GM12892 (cell line): ENCODE data around the gene CLEC16A.

ENCODE experiments used
- DNase-seq: peaks from one replicate; pipeline ENCODE4 v3.0.0; 2011; ENCODE audit not compliant: insufficient read length
- FAIRE-seq: peaks from 2 replicates; lab custom pipeline; 2011; peaks lifted over from hg19 to GRCh38; lab: Jason Lieb, UNC
- POLR2A ChIP-seq: IDR thresholded peaks from 2 replicates; pipeline ENCODE4 v1.6.1; 2011; ENCODE audit warnings: low read depth, low read length, control low read depth
- POLR2AphosphoS5 ChIP-seq: IDR thresholded peaks from 2 replicates; pipeline ENCODE4 v1.6.1; 2011; ENCODE audit warnings: low read depth, low read length, control low read depth
- TAF1 ChIP-seq: IDR thresholded peaks from 2 replicates; pipeline ENCODE4 v1.6.1; 2011; ENCODE audit warnings: low read depth, mild to moderate bottlenecking, control low read depth, low read length, borderline replicate concordance

Gene CLEC16A

GRCh38 chr16:11091021-11091785, 146.8 kb downstream of the CLEC16A start:
- FAIRE-seq (no peak), DNase-seq (no peak)
- no peak for TF ChIP-seq TAF1
- no peak for TF ChIP-seq POLR2AphosphoS5
- TF ChIP-seq POLR2A, result no peak

- DNase-seq (no peak), FAIRE-seq (no peak)
- TF ChIP-seq POLR2A, result no peak
- TF ChIP-seq TAF1, result no peak
- TF ChIP-seq POLR2AphosphoS5, result no peak
Measured at GRCh38 chr16:11092788-11093571, 148.6 kb downstream of the CLEC16A start.

GRCh38 chr16:11093572-11094074, 149.3 kb downstream of the CLEC16A start:
- FAIRE-seq (no peak), DNase-seq (no peak)
- no peak for TF ChIP-seq POLR2A
- no peak for TF ChIP-seq POLR2AphosphoS5
- TF ChIP-seq TAF1, result no peak

- FAIRE-seq, result peak; percentile 83
- TF ChIP-seq POLR2A (no peak), POLR2AphosphoS5 (no peak)
- peak; percentile 68 for DNase-seq
Measured at GRCh38 chr16:11094075-11094856, 149.9 kb downstream of the CLEC16A start.

- no peak for DNase-seq
- TF ChIP-seq POLR2AphosphoS5, result no peak
- TF ChIP-seq POLR2A, result no peak
- TF ChIP-seq TAF1, result no peak
- FAIRE-seq, result no peak
Measured at GRCh38 chr16:11094857-11095565, 150.6 kb downstream of the CLEC16A start.

- FAIRE-seq, result no peak
- no peak for DNase-seq
- no peak for TF ChIP-seq POLR2AphosphoS5
Measured at GRCh38 chr16:11095935-11096334, 151.6 kb downstream of the CLEC16A start.

- no peak for DNase-seq
- FAIRE-seq, result no peak
Measured at GRCh38 chr16:11097094-11097786, 152.9 kb downstream of the CLEC16A start.

DNA sequence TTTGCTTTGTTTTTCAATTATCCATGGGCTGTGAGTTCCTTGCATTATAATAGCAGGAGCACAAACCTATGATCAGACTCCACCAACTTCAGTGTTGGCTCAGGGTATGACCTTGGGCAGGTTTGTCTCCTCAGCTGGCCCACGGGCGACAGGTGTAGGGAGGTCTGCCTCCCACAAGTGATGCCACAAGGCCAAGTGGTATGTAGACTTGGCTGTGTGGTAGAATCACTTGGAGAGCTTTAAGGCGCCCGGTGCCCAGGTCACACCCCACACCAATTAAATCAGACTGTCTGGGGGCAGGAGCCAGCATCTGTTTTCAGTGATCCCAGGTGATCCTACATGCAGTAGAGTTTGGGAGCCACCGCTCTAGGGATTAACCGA, 153.4 kb downstream of the CLEC16A start:
- no peak for TF ChIP-seq TAF1
- no peak for TF ChIP-seq POLR2A
- TF ChIP-seq POLR2AphosphoS5, result no peak
- FAIRE-seq (no peak), DNase-seq (no peak)

More at GRCh38 chr16:11097094-11097786, 152.9 kb downstream of the CLEC16A start:
- no peak for TF ChIP-seq POLR2A
- no peak for TF ChIP-seq POLR2AphosphoS5
- no peak for TF ChIP-seq TAF1

DNA sequence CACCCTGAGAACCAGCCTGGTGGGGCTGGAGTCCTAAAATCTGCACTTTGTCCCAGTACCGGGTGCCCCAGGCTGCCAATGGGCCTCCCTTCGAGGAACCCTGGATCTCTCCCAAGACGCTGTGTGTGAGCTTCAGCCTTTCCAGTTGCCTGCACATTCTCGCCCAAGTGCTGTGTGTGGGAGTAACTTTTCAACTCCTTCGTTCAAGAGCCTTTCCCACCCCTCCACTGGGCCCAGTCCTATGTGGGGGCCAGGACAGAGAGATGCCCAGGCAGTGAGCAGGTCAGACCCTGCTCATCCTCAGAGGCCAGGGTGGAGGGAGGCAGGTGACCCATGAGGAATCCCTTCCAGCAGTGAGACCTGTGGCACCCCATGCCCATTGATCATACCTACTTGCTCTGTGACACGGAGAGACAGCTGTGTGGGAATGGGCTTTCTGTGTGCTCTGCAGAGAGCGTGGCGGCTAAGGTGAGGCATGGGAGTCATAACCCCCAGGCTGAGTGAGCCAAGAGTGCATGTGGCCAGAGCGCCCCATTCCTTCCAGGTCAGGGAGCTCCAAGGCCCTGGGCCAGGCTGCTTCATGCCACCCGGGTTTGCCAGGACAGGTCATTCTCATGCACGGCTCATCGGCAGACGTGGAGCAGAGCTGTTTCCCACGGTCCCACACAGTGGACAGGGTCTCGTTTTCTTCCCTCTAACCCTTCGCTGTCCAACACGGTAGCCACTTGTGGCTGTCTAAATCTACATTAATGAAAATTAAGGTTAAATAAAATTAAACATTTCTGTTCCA, 154.4 kb downstream of the CLEC16A start:
- no peak for TF ChIP-seq POLR2A
- no peak for TF ChIP-seq TAF1
- no peak for TF ChIP-seq POLR2AphosphoS5
- DNase-seq, result no peak
- no peak for FAIRE-seq

- TF ChIP-seq TAF1, result no peak
- no peak for DNase-seq
- FAIRE-seq, result no peak
Measured at GRCh38 chr16:11099672-11100205, 155.4 kb downstream of the CLEC16A start.
